ENCODE data around the gene KBTBD7. TPM values are rescaled to one million over a fixed set of nuclear protein-coding genes. Genes with fewer than 3 reads are reported as not detected.

Gene KBTBD7
- total RNA-seq, 2 donors from 2014 or later: 3.6 to 4.6 TPM

DNA sequence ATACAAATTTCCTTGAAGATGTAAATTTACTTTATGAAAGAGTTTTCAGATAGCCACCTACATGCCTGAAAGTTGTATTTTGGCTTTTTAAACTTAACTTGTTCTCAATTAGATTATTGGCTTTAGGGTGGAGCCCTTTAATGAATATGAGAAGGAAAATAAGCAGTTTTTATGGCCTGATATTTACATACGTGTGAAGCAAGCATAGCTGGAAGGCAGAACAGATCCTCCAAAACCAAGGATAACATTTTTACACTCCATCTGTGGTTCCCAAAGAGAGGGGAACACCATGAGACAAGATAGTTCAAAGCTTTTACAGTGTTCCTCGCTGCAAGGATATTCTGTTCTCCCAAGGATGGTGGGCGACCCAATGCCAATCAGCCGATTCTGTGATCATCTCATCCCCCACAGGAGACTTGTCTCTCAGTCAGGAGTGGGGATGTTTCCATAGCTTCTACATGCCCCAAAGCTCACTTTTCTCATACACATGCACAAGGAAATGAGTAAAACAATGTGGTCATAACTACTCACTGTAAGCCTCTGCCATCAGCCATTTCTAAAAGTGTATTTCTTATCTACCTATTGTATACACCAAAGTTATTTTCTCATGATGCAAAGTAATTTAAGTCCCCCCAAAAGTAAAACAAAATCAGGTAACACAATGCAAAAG, 37.2 kb downstream of the KBTBD7 start:
- Mint-ChIP-seq H3K27ac (no peak overlapping the region), H3K36me3 (peaks cover 4% of the 10 kb centered on the region in 2 donors), H3K9me3 (peaks cover under 1 to 5% of the 10 kb centered on the region in 2 donors)
- ATAC-seq (no peak), DNase-seq (ENCODE audit: low spot score in 2 of 2) (no peak)

DNA sequence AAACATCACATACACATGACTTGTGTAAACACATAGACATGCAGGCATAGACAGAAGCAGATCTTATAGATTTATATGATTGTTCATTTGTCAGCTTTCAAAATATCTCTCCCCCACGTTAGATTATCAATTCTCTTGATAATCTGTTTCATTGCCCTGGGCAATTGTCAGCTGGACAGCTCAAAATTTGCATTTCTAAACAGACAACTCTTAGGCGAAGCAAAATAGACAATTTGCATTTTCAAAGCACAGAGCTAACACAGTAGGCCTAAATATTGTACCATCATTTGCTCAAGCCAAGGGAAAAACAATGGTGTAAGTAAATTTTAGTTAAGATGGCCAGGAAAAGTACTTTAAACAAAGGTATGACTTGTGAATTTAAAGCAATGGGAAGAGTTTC, 37.7 kb downstream of the KBTBD7 start:
- DNase-seq (ENCODE audit: low spot score in 2 of 2) (no peak), ATAC-seq (no peak)
- H3K27ac Mint-ChIP-seq: no peak overlapping the region
- H3K36me3 Mint-ChIP-seq: peaks cover 10% of the 10 kb centered on the region in 2 donors
- peaks cover 6 to 11% of the 10 kb centered on the region in 2 donors for H3K9me3 Mint-ChIP-seq

DNA sequence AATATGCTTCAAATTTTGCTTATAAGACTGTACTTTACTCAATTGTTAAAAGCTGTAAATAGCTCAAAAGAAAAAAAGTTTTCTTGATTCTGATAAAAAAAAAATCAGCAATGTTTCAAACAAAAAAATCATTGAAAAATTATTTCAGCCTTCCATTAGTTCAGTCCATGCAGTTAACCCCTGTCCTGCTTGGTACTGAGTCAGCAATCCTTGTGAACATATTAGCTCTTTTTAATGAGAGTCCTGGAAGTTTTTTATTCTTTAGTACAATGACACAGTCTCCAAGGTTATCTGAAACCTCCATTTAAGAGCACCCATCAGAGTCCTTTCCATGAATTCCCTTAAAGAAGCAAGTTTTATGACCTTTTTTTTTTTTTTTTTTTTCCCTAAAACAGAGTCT, 40.3 kb downstream of the KBTBD7 start:
- DNase-seq (ENCODE audit: low spot score in 2 of 2): no peak
- no peak for ATAC-seq
- Mint-ChIP-seq H3K27ac (no peak overlapping the region), H3K9me3 (peaks cover 29 to 35% of the 10 kb centered on the region in 2 donors), H3K36me3 (peaks cover 36% of the 10 kb centered on the region in 2 donors)

DNA sequence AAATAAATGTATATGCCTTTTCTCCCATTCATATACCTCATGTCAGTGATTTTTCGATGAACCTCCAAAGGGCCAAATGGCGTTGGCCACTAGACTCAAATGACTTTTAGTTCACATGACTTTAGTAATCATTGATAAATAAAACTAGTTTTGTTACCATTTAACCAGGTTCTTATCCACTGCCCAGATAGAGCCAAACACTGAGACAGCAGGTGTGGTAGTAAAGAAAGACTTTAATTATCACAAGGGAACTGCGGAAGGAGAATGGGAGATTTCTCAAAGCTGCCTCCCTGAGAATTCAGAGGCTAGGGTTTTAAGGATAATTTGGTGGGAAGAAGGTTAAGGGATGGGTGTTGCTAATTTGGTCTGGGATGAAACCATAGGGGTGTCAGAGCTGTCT, 42.4 kb downstream of the KBTBD7 start:
- no peak overlapping the region for H3K27ac Mint-ChIP-seq
- H3K9me3 Mint-ChIP-seq: peaks cover 43 to 51% of the 10 kb centered on the region in 2 donors
- ATAC-seq (no peak), DNase-seq (ENCODE audit: low spot score in 2 of 2) (no peak)
- peaks cover 52 to 56% of the 10 kb centered on the region in 2 donors for H3K36me3 Mint-ChIP-seq

DNA sequence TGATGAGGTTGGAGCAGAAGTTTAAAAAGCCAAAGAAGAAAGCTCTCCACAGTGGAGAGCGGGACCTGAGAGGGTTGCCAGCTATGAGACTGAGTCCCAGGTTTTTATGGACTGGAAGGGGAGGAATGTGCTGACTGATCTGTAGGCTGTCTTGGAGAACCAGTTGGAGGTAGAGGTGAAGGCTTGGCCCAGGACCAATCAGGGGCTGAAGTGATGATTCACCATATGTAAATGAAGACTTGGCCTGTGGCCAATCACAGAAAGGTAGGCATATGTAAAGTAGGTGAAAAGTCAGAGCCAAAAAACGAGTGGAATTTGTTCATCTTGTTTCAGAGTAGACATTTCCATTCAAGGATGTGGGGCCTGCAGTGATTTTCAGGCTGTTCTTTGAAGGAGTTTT, 44.3 kb downstream of the KBTBD7 start:
- peaks cover 50 to 59% of the 10 kb centered on the region in 2 donors for H3K9me3 Mint-ChIP-seq
- no peak for DNase-seq (ENCODE audit: low spot score in 2 of 2)
- H3K27ac Mint-ChIP-seq: peak overlapping the region in 1 of 2 donors; percentile 54
- H3K36me3 Mint-ChIP-seq: peaks cover 61 to 66% of the 10 kb centered on the region in 2 donors
- ATAC-seq: no peak

DNA sequence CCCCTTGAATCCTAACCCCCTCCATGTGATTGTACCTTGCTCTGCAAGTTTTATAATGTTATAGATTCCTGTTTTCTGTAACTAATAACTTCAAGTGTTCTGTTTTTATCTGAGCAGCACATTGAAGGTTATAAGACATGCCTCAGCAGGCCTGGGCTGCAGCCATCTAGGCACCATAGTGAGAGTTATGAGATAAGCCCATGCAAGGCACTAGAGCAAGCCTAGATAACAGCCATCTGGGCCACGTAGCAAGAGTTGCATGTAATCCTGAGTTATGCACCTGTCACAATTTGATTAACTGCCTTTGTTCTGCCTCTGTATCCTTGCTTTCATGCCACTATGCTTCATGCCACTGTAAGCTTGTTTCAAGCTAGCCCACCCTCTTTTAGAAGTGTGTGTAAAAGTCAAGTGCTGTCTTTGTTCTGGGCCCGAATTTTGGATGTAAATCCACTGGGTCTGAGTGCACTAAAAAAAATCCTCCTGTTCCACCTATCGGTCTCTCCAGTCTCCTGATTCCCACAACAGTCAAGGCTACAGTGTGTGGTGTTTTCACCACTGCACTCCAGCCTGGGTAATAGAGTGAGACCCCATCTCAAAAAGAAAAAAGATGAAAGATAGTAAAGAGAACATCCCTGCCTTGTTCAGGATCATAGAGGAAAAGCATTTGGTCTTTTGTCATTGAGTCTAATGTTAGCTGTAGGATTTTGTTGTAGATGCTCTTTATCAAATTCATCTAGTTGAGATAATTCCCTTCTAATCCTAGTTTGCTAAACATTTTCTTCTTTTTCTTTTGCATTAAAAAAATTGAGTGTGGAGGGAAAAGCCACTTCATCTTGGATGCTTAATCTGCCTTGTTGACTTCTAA, 45.7 kb downstream of the KBTBD7 start:
- no peak for ATAC-seq
- Mint-ChIP-seq H3K36me3 (peaks cover 61 to 66% of the 10 kb centered on the region in 2 donors), H3K27ac (no peak overlapping the region), H3K9me3 (peaks cover 50 to 59% of the 10 kb centered on the region in 2 donors)
- DNase-seq (ENCODE audit: low spot score in 2 of 2): no peak

DNA sequence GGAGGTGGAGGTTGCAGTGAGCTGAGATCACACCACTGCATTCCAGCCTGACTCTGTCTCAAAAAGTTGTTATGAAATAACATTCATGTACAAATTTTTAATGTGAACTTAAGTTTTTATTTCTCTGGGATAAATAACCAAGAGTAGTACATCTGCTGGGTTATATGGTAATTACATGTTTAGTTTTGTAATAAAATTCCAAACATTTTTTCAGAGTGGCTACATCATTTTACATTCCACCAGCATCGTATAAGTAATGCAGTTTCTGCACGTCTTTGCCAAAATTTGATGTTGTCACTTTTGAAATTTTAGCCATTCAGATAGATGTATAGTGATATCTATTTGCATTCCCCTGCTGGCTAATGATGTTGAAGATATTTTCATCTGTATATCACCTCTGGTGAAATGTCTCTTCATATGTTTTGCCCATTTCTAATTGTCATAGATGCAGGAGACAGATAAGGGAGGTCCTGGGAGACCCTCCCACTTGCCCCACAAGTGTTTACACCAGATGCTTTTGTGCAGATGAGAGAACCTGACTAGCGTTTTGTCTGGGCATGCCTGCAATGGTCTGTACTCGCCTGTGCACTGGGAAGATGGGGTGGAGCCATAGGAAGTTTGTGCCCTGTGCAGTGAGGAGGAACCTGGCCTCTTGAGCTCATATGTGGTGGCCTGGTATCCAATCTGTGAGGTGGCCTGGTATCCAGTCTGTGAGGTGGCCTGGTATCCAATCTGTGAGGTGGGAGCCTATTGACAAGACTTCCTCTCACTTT, 49.0 kb downstream of the KBTBD7 start:
- peaks cover 38 to 43% of the 10 kb centered on the region in 2 donors for H3K36me3 Mint-ChIP-seq
- H3K27ac Mint-ChIP-seq: peak overlapping the region in 1 of 2 donors; percentile 27
- ATAC-seq (no peak), DNase-seq (ENCODE audit: low spot score in 2 of 2) (no peak)
- H3K9me3 Mint-ChIP-seq: peaks cover 33 to 37% of the 10 kb centered on the region in 2 donors

DNA sequence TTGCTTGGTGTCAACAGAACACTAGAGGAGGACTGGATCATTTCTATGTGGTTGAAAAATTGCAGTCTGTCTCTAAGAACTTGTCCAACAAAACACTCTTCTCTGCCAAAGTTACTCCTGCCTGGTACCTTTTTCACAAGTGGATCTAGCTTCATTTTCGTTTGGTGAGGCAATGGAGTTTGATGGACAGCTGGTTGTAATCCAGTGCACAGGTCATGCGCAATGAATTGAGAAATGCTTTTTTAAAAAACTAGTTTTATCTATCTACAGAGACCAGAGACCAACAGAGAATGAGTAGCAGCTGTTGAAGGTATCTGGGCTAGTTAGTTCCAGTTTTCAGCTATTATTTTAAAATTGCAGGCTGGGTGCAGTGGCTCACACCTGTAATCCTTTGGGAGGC, 49.8 kb downstream of the KBTBD7 start:
- H3K27ac Mint-ChIP-seq: no peak overlapping the region
- H3K9me3 Mint-ChIP-seq: peaks cover 27 to 29% of the 10 kb centered on the region in 2 donors
- peaks cover 30 to 36% of the 10 kb centered on the region in 2 donors for H3K36me3 Mint-ChIP-seq
- DNase-seq (ENCODE audit: low spot score in 2 of 2) (no peak), ATAC-seq (no peak)

Other genes starting within 250 kb of the KBTBD7 start
- gene ELF1, start 175.3 kb downstream of the KBTBD7 start, total RNA-seq: 10 to 100 TPM; 62.0 to 86.2 TPM
- 10 to 100 TPM in 1 of 2 donors, 1 to 10 TPM in 1; 5.5 to 11.4 TPM for gene WBP4, start 133.1 kb downstream of the KBTBD7 start, total RNA-seq
- gene KBTBD6, start 61.8 kb downstream of the KBTBD7 start, total RNA-seq: 1 to 10 TPM; 5.0 to 5.5 TPM
- gene MTRF1, start 69.0 kb upstream of the KBTBD7 start, total RNA-seq: 10 to 100 TPM; 25.8 to 39.1 TPM
- 10 to 100 TPM; 31.6 to 41.2 TPM for gene NAA16, start 116.7 kb upstream of the KBTBD7 start, total RNA-seq